Measurements from ENCODE around the gene HNRNPF. TPM values are rescaled to one million over a fixed set of nuclear protein-coding genes. Genes with fewer than 3 reads are reported as not detected.

Gene HNRNPF
- polyA plus RNA-seq, 1 experiment = 172 TPM

DNA sequence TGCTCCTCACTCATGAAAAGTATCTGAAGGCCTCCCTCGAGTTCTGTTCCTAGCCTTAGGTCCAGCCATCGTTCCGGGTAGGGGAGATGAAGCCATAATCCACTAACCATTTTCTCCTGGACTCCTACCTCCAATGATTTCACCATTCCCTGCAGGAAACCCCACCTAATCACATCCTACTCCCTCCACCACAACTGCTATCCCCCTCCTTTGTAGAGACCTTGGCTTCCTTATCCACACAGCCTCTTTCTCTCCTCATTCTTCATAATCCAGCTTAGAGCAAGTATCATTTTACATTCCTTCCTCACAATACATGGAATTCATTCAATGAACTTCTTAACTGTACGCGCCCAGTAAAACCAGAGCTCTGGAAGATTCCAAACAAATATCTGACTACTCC, 18.7 kb downstream of the HNRNPF start:
- DNase-seq (ENCODE audit: low read depth) = no peak
- CTCF ChIA-PET = interaction anchor here (0.5 to 1.7 kb wide), 4 partner anchors 17 to 69 kb away, joined by 3 to 4 read pairs (median 4); no protein-coding TSS in a partner anchor
- POLR2A ChIA-PET = no interaction called here
- Histone ChIP-seq H3K4me3 (ENCODE audit: low read depth, low read length) (no peak overlapping the region), H3K27me3 (ENCODE audit: control insufficient read depth, insufficient read depth, low read length) (no peaks in the 10 kb centered on the region), H3K36me3 (ENCODE audit: control insufficient read depth, insufficient read depth, low read length) (peaks cover 35% of the 10 kb centered on the region)
- TF ChIP-seq, protein P1, sequence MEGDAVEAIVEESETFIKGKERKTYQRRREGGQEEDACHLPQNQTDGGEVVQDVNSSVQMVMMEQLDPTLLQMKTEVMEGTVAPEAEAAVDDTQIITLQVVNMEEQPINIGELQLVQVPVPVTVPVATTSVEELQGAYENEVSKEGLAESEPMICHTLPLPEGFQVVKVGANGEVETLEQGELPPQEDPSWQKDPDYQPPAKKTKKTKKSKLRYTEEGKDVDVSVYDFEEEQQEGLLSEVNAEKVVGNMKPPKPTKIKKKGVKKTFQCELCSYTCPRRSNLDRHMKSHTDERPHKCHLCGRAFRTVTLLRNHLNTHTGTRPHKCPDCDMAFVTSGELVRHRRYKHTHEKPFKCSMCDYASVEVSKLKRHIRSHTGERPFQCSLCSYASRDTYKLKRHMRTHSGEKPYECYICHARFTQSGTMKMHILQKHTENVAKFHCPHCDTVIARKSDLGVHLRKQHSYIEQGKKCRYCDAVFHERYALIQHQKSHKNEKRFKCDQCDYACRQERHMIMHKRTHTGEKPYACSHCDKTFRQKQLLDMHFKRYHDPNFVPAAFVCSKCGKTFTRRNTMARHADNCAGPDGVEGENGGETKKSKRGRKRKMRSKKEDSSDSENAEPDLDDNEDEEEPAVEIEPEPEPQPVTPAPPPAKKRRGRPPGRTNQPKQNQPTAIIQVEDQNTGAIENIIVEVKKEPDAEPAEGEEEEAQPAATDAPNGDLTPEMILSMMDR (IDR thresholded peaks at IDR 0.05; ENCODE audit: insufficient read depth, low read depth, low read length) = no peak

DNA sequence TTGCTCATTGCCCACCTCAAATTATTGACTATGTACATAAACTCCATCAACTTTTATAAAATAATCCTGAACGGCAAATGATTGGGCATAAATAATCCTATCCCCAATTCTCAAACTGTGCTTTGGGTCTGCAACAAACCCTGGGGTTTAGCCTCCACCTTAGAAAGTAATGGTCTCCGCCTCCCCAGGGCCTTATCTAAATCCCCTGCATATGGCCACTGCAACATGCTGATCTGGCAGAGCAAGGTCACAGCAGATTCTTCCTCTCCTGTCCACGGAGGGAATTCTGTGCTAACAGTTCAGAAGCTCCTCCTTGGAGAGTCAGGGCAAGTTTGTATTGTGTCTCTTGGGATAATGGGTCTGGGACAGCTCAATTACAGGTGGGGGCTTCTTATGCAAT, 19.1 kb downstream of the HNRNPF start:
- TF ChIP-seq, protein P1 (IDR thresholded peaks at IDR 0.05; ENCODE audit: insufficient read depth, low read depth, low read length) = no peak
- Histone ChIP-seq H3K27me3 (ENCODE audit: control insufficient read depth, insufficient read depth, low read length) (no peaks in the 10 kb centered on the region), H3K4me3 (ENCODE audit: low read depth, low read length) (no peak overlapping the region), H3K36me3 (ENCODE audit: control insufficient read depth, insufficient read depth, low read length) (peaks cover 35% of the 10 kb centered on the region)
- CTCF ChIA-PET = interaction anchor here (0.7 to 1.7 kb wide), 4 partner anchors 17 to 70 kb away, joined by 3 to 4 read pairs (median 4); no protein-coding TSS in a partner anchor
- DNase-seq (ENCODE audit: low read depth) = no peak
- POLR2A ChIA-PET = no interaction called here

DNA sequence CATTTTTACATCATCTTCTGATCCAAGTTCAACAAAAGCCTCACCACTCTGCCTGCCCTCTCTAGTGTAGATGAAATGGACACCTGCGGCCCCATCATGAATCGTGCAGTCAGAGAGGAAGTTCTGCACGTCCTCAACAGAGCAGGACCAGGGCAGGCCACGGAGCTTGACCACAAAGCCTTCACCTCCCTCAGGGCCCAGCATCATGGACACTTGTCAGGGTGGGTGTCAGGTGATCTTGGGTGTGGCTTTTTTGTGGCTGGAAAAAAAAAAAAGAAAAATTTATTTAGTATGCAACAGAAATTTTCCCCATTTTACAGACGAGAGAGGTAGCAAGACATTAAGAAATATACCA, 21.3 kb downstream of the HNRNPF start:
- DNase-seq (ENCODE audit: low read depth) = no peak
- POLR2A ChIA-PET = no interaction called here
- Histone ChIP-seq H3K4me3 (ENCODE audit: low read depth, low read length) (no peak overlapping the region), H3K27me3 (ENCODE audit: control insufficient read depth, insufficient read depth, low read length) (no peaks in the 10 kb centered on the region), H3K36me3 (ENCODE audit: control insufficient read depth, insufficient read depth, low read length) (peaks cover 30% of the 10 kb centered on the region)
- CTCF ChIA-PET = no interaction called here
- TF ChIP-seq, protein P1 (IDR thresholded peaks at IDR 0.05; ENCODE audit: insufficient read depth, low read depth, low read length) = no peak

- ChIA-PET CTCF (no interaction called here), POLR2A (no interaction called here)
- Histone ChIP-seq H3K4me3 (ENCODE audit: low read depth, low read length) (no peak overlapping the region), H3K36me3 (ENCODE audit: control insufficient read depth, insufficient read depth, low read length) (peaks cover 27% of the 10 kb centered on the region), H3K27me3 (ENCODE audit: control insufficient read depth, insufficient read depth, low read length) (no peaks in the 10 kb centered on the region)
- no peak for DNase-seq (ENCODE audit: low read depth)
- TF ChIP-seq, protein P1 (IDR thresholded peaks at IDR 0.05; ENCODE audit: insufficient read depth, low read depth, low read length) = no peak
Measured at GRCh38 chr10:43386981-43387677, 21.9 kb downstream of the HNRNPF start.

DNA sequence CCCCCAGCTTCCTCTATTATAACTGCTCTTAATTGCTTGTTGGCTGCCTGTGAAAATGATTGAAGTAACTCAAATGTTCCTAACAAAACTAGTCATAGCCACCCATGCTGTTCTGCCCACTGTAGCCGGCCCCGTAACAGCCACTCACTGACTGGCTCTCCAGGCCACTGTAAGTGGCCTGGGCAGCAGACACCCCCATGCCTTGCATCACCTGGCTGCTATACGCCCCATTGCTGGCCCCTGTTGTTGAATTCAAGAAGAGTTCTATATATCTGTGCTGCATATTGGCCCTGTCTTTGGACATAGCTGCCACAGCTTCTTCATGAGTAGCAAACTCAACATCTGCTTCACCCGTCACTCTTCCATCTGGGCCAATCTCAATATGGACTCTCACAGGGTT, 22.4 kb downstream of the HNRNPF start:
- H3K27me3 ChIP-seq (ENCODE audit: control insufficient read depth, insufficient read depth, low read length) = no peaks in the 10 kb centered on the region
- TF ChIP-seq, protein P1 (IDR thresholded peaks at IDR 0.05; ENCODE audit: insufficient read depth, low read depth, low read length) = no peak
- no peak for DNase-seq (ENCODE audit: low read depth)
- ChIA-PET POLR2A (no interaction called here), CTCF (no interaction called here)
- no peak overlapping the region for H3K4me3 ChIP-seq (ENCODE audit: low read depth, low read length)
- peaks cover 25% of the 10 kb centered on the region for H3K36me3 ChIP-seq (ENCODE audit: control insufficient read depth, insufficient read depth, low read length)
